Neuronal stem cell (in vitro differentiated cells): ENCODE measurements around the gene CCDC167.

Experiments
- DNase-seq: peaks from one replicate; pipeline ENCODE4 v3.0.0-alpha.2; 2013; ENCODE audit warnings: low spot score
- H2AFZ ChIP-seq: one replicate; pipeline ENCODE4 v1.6.1; 2013; ENCODE audit warnings: mild to moderate bottlenecking, low read length, inconsistent platforms
- H2AK5ac ChIP-seq: 2 replicates; pipeline ENCODE4 v1.6.1; 2013; ENCODE audit warnings: low read depth, mild to moderate bottlenecking, inconsistent platforms, low read length, moderate library complexity, mixed read lengths
- H2BK120ac ChIP-seq: 2 replicates; pipeline ENCODE4 v1.6.1; 2013; ENCODE audit warnings: low read depth, mild to moderate bottlenecking, inconsistent platforms, low read length, moderate library complexity, mixed read lengths
- H2BK12ac ChIP-seq: one replicate; pipeline ENCODE4 v1.6.1; 2013; ENCODE audit warnings: low read length, inconsistent platforms
- H2BK15ac ChIP-seq: 2 replicates; pipeline ENCODE4 v1.6.1; 2013; ENCODE audit warnings: mild to moderate bottlenecking, low read length, inconsistent platforms, mixed read lengths
- H2BK5ac ChIP-seq: one replicate; pipeline ENCODE4 v1.6.1; 2013; ENCODE audit warnings: inconsistent platforms, mild to moderate bottlenecking, low read length, moderate library complexity
- H3K14ac ChIP-seq: one replicate; pipeline ENCODE4 v1.6.1; 2013; ENCODE audit warnings: low read length, inconsistent platforms
- H3K18ac ChIP-seq: 2 replicates; pipeline ENCODE4 v1.6.1; 2013; ENCODE audit warnings: low read length, inconsistent platforms
- H3K23ac ChIP-seq: 2 replicates; pipeline ENCODE4 v1.6.1; 2013; ENCODE audit warnings: low read depth, mild to moderate bottlenecking, mixed read lengths, low read length, inconsistent platforms; ENCODE audit not compliant: poor library complexity
- H3K27ac ChIP-seq: replicated peaks from 3 replicates; pipeline ENCODE4 v1.5.1; 2013; ENCODE audit warnings: low read length, inconsistent platforms
- H3K27me3 ChIP-seq, 3 experiments: 2 replicates each; pipeline ENCODE4 v1.6.1; 2013; ENCODE audit warnings: low read length in 3 of 3, mild to moderate bottlenecking in 2 of 3, inconsistent platforms in 1 of 3, low read depth in 1 of 3, mixed read lengths in 1 of 3, moderate library complexity in 1 of 3; ENCODE audit not compliant: control insufficient read depth in 3 of 3, insufficient read depth in 3 of 3
- H3K36me3 ChIP-seq, 2 donors: replicated peaks in 1 of 2; 2 replicates each; pipeline ENCODE4 v1.6.1; 2013; ENCODE audit warnings: low read length in 2 of 2; ENCODE audit not compliant: control insufficient read depth in 2 of 2, insufficient read depth in 2 of 2
- H3K4ac ChIP-seq: 2 replicates; pipeline ENCODE4 v1.6.1; 2013; ENCODE audit warnings: inconsistent platforms, mild to moderate bottlenecking, low read length, moderate library complexity
- H3K4me1 ChIP-seq, 2 donors: 1 replicate in 1 of 2; 2 replicates in 1 of 2; pipeline ENCODE4 v1.6.1; 2013; ENCODE audit warnings: low read length in 2 of 2, low read depth in 1 of 2; ENCODE audit not compliant: control insufficient read depth in 2 of 2, insufficient read depth in 1 of 2
- H3K4me2 ChIP-seq: one replicate; pipeline ENCODE4 v1.6.1; 2013; ENCODE audit warnings: mild to moderate bottlenecking, low read length, inconsistent platforms; ENCODE audit not compliant: insufficient read depth, poor library complexity, severe bottlenecking
- H3K4me3 ChIP-seq, 2 donors: 2 replicates each; pipeline ENCODE4 v1.5.1; 2013; ENCODE audit warnings: low read length in 2 of 2, mild to moderate bottlenecking in 2 of 2, inconsistent platforms in 1 of 2, moderate library complexity in 1 of 2
- H3K79me1 ChIP-seq: one replicate; pipeline ENCODE4 v1.6.1; 2013; ENCODE audit warnings: low read depth, mild to moderate bottlenecking, inconsistent platforms, low read length, moderate library complexity
- H3K9ac ChIP-seq: one replicate; pipeline ENCODE4 v1.6.1; 2013; ENCODE audit warnings: mild to moderate bottlenecking, low read depth, low read length, inconsistent platforms; ENCODE audit not compliant: poor library complexity
- H3K9me3 ChIP-seq, 2 donors: replicated peaks in 1 of 2; 2 replicates each; pipeline versions ENCODE3 to v1.6.1; 2013; ENCODE audit warnings: low read length in 2 of 2, mild to moderate bottlenecking in 2 of 2, inconsistent platforms in 1 of 2, low read depth in 1 of 2, mixed read lengths in 1 of 2, moderate library complexity in 1 of 2; ENCODE audit not compliant: control insufficient read depth in 2 of 2, insufficient read depth in 1 of 2
- H4K8ac ChIP-seq: one replicate; pipeline ENCODE4 v1.6.1; 2013; ENCODE audit warnings: low read depth, mild to moderate bottlenecking, inconsistent platforms, low read length, moderate library complexity
- H4K91ac ChIP-seq: one replicate; pipeline ENCODE4 v1.6.1; 2013; ENCODE audit warnings: low read length, low read depth, mild to moderate bottlenecking, inconsistent platforms; ENCODE audit not compliant: poor library complexity
- WGBS, 2 donors: extraction: QIAGEN DNeasy Blood & Tissue Kit; methylation state at CpG; one replicate each; pipeline ENCODE4 v1.1.7; 2013; ENCODE audit warnings: missing lambda C conversion rate in 2 of 2, mixed read lengths in 1 of 2; ENCODE audit not compliant: insufficient read length in 2 of 2, insufficient replicate concordance in 1 of 2; ENCODE audit errors: extremely low coverage in 2 of 2; 5-methylcytosine and 5-hydroxymethylcytosine counted together

CCDC167 gene

DNA sequence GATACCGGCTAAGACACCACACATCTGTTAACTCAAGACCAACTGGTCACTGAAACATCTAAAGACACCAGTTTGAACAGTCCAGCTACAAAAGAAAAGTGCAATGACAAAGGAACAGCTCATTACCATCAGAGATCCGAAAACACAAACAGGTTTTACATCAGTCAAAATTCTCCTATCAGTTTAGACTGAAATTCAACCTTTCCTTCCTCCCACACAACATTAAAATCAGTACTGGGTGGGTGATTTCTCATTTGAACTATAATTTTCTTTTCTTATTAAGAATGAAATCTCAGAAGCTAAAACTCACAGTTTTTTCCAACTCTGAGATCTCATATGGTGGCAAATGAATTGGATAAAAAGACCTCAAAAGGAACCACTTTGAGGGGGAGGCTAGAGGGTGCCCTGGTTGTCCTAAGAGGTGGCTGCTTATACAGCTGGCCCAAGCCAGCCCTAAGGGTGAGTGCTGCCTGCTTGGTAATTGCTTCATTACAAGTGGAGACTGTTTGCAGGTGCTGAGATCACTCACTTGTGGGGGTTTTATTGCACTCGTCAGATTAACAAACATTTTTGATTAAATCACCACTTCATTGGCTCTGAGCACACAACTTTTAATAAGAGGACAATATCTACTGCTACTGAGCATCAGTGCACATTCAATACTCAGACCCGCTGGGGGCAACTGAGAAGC, 4.3 kb downstream of the CCDC167 start:
- Histone ChIP-seq H3K9ac (no peak overlapping the region), H3K4ac (no peak overlapping the region), H3K23ac (no peak overlapping the region), H3K18ac (no peak overlapping the region), H2BK120ac (no peak overlapping the region), H2BK15ac (no peak overlapping the region), H3K36me3 (no peaks in the 10 kb centered on the region), H3K27ac (no peak overlapping the region), H3K4me3 (no peak overlapping the region), H3K79me1 (peaks cover 4% of the 10 kb centered on the region), H2AFZ (no peak overlapping the region), H2BK5ac (no peak overlapping the region), H2BK12ac (no peak overlapping the region), H3K14ac (no peak overlapping the region), H3K9me3 (no peaks in the 10 kb centered on the region), H3K27me3 (no peaks in the 10 kb centered on the region), H4K8ac (no peak overlapping the region), H3K4me1 (peaks cover 12 to 19% of the 10 kb centered on the region in 2 donors), H4K91ac (no peak overlapping the region), H2AK5ac (no peak overlapping the region), H3K4me2 (no peak overlapping the region)
- no peak for DNase-seq
- WGBS, 2 donors: no CpG with 5 or more reads among the region's 4 CpGs

DNA sequence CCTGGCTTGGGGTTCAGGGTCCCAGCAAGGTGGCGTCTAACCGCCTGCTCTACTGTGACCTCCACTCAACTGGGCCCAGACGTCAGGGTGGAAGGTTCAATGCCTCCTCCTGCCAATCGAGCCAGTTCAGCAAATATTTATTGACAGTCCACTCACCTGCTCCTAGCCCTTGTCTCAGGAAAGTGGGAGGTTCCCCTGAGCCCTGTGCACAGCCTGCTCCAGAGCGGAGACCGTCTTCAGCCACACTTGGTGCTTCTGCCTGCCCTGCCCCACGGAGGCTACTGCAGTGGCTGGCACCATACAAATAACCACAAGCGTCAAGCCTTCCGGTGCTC, 6.1 kb downstream of the CCDC167 start:
- Histone ChIP-seq H3K4me3 (no peak overlapping the region), H2BK5ac (peak overlapping the region; percentile 17), H2BK15ac (no peak overlapping the region), H2AFZ (no peak overlapping the region), H3K4ac (no peak overlapping the region), H3K27me3 (no peaks in the 10 kb centered on the region), H4K91ac (no peak overlapping the region), H4K8ac (no peak overlapping the region), H3K9ac (no peak overlapping the region), H2AK5ac (peak overlapping the region; percentile 45), H3K14ac (no peak overlapping the region), H2BK12ac (no peak overlapping the region), H3K27ac (no peak overlapping the region), H3K36me3 (no peaks in the 10 kb centered on the region), H3K9me3 (no peaks in the 10 kb centered on the region), H3K18ac (no peak overlapping the region), H3K4me1 (peaks cover 7 to 13% of the 10 kb centered on the region in 2 donors), H3K23ac (no peak overlapping the region), H2BK120ac (no peak overlapping the region), H3K4me2 (no peak overlapping the region), H3K79me1 (peaks cover 4% of the 10 kb centered on the region)
- no CpG with 5 or more reads among the region's 9 CpGs for WGBS, 2 donors
- no peak for DNase-seq

DNA sequence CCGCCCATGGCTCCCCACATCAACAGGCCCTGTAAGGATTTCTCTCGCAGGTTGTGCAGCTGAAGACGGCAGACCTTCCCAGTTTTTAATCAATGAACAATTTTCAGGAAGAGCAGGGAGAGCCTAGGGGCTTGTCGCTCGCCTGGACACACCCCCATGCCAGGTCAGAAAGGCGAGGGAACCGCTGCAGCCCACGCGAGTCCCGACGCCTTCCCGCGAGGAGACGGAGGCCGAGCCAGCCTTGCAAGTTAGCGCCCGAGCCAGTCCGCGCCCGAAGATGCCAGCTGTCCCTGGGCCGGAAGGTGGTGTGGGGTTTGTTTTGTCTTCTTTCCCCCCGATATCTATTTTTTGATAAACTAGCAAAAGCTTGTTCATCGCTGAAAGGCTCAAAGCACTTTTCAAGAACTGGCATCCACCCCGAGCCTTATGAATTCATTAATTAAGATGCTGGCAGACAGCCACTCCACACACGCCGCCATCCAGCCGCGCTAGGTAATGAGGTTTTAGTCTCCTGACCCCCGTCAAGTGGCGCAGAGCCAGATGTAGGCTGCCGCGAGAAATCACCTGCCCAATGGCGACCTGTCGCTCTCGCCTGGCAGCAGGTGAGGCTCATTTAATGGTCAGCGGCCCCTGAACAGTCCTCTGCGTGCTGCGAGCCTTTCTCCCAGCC, 6.6 kb downstream of the CCDC167 start:
- Histone ChIP-seq H3K27me3 (no peaks in the 10 kb centered on the region), H4K8ac (no peak overlapping the region), H3K27ac (no peak overlapping the region), H3K14ac (no peak overlapping the region), H2AK5ac (peak overlapping the region; percentile 45), H3K36me3 (peaks cover 0 to 3% of the 10 kb centered on the region in 2 donors), H4K91ac (no peak overlapping the region), H2AFZ (no peak overlapping the region), H2BK5ac (peak overlapping the region; percentile 17), H3K4me3 (no peak overlapping the region), H3K23ac (no peak overlapping the region), H3K4me2 (no peak overlapping the region), H2BK12ac (no peak overlapping the region), H3K9ac (no peak overlapping the region), H3K4me1 (peaks cover 7 to 13% of the 10 kb centered on the region in 2 donors), H3K79me1 (peaks cover 4% of the 10 kb centered on the region), H3K9me3 (no peaks in the 10 kb centered on the region), H2BK15ac (no peak overlapping the region), H3K18ac (no peak overlapping the region), H2BK120ac (no peak overlapping the region), H3K4ac (no peak overlapping the region)
- no peak for DNase-seq
- no CpG with 5 or more reads among the region's 38 CpGs for WGBS, 2 donors

DNA sequence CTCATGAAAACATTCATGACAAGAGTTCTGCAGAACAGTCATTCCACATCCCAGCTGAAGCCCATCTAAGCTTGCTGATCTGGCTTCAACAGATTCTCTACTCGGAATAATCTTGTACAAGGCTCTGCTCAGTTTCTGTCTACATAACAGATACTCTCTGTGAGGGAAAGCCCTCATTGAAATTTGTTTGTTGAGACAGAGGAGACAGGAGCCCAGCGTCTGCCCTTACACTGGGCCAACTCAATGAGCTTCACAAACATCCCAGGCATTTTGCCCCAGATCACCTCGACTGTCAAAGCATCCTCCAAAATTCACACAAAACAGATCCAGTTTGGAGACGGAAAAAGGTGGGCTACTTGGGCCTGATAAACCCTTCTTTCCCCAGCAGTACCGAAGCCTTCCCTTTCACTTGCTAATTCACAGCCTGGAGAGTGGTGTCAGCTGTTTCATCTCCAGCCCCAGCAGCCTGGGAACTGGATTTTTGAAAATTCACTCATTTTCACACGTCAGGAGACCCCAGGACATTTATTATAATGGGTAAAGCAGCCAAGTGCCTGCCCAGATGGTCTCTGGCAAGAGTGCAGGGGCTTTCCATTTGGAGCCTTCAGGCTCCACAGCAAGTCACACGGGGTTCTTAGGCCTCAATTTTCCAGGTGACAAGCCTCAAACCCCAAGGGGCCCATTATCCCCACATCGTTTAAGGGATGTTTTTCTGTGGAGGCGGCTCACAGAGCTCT, 7.3 kb downstream of the CCDC167 start:
- Histone ChIP-seq H2AK5ac (peak overlapping the region; percentile 45), H3K9me3 (no peaks in the 10 kb centered on the region), H3K27ac (no peak overlapping the region), H3K79me1 (peaks cover 4% of the 10 kb centered on the region), H2BK12ac (no peak overlapping the region), H3K4me3 (no peak overlapping the region), H4K8ac (no peak overlapping the region), H3K27me3 (no peaks in the 10 kb centered on the region), H3K4ac (no peak overlapping the region), H4K91ac (no peak overlapping the region), H3K4me2 (no peak overlapping the region), H3K14ac (no peak overlapping the region), H3K9ac (no peak overlapping the region), H2BK15ac (no peak overlapping the region), H3K23ac (no peak overlapping the region), H2BK120ac (no peak overlapping the region), H3K4me1 (peaks cover 7 to 13% of the 10 kb centered on the region in 2 donors), H3K18ac (no peak overlapping the region), H2AFZ (no peak overlapping the region), H3K36me3 (peaks cover 0 to 3% of the 10 kb centered on the region in 2 donors), H2BK5ac (peak overlapping the region; percentile 17)
- no CpG with 5 or more reads among the region's 9 CpGs for WGBS, 2 donors
- no peak for DNase-seq
